Keratinocyte (primary cell): ENCODE data around the gene ANOS1. TPM values are rescaled to one million over a fixed set of nuclear protein-coding genes. Genes with fewer than 3 reads are reported as not detected.

ENCODE experiments used
- DNase-seq: peaks from one replicate; pipeline ENCODE4 v3.0.0-alpha.2; 2011; ENCODE audit warnings: low read depth, missing footprints, low spot score
- FAIRE-seq: peaks from 2 replicates; lab custom pipeline; 2011; peaks lifted over from hg19 to GRCh38; lab: Jason Lieb, UNC
- H2AFZ ChIP-seq: 2 replicates; pipeline ENCODE4 v1.6.0; 2012; ENCODE audit warnings: low read length, control low read depth, inconsistent platforms; ENCODE audit not compliant: control insufficient read depth
- H3K27ac ChIP-seq: 2 replicates; pipeline ENCODE4 v1.5.1; 2011; ENCODE audit warnings: low read length; ENCODE audit not compliant: control insufficient read depth, insufficient read depth
- H3K27me3 ChIP-seq: 3 replicates; pipeline ENCODE4 v1.6.0; 2011; ENCODE audit warnings: low read length; ENCODE audit not compliant: control insufficient read depth, insufficient read depth; ENCODE audit errors: extremely low read depth
- H3K36me3 ChIP-seq, 2 experiments: 2 replicates in 1 of 2; 3 replicates in 1 of 2; pipeline ENCODE4 v1.5.1; 2011; ENCODE audit warnings: low read length in 2 of 2, mild to moderate bottlenecking in 1 of 2; ENCODE audit not compliant: control insufficient read depth in 2 of 2, insufficient read depth in 2 of 2; ENCODE audit errors: extremely low read depth in 1 of 2
- H3K4me1 ChIP-seq: 3 replicates; pipeline ENCODE4 v1.5.1; 2011; ENCODE audit warnings: low read length; ENCODE audit not compliant: control insufficient read depth, insufficient read depth; ENCODE audit errors: extremely low read depth
- H3K4me2 ChIP-seq: 3 replicates; pipeline ENCODE4 v1.6.0; 2011; ENCODE audit warnings: low read depth, low read length; ENCODE audit not compliant: control insufficient read depth, insufficient read depth; ENCODE audit errors: extremely low read depth
- H3K4me3 ChIP-seq, 3 experiments: fragments of 200-600 bp in 1 of 3; sonication (generic) in 1 of 3; 2 replicates in 2 of 3; 3 replicates in 1 of 3; pipeline ENCODE4 v1.5.1; 2011 to 2016; ENCODE audit warnings: low read length in 3 of 3, mild to moderate bottlenecking in 3 of 3, control low read depth in 2 of 3, inconsistent platforms in 1 of 3, low read depth in 1 of 3, mixed read lengths in 1 of 3, mixed run types in 1 of 3, moderate library complexity in 1 of 3; ENCODE audit not compliant: control insufficient read depth in 2 of 3, insufficient read depth in 2 of 3; ENCODE audit errors: extremely low read depth in 1 of 3
- H3K79me2 ChIP-seq: 2 replicates; pipeline ENCODE4 v1.6.0; 2012; ENCODE audit warnings: low read length; ENCODE audit not compliant: control insufficient read depth, insufficient read depth
- H3K9ac ChIP-seq: 3 replicates; pipeline ENCODE4 v1.6.0; 2011; ENCODE audit warnings: low read length; ENCODE audit not compliant: control insufficient read depth, insufficient read depth; ENCODE audit errors: extremely low read depth
- H3K9me1 ChIP-seq: 3 replicates; pipeline ENCODE4 v1.6.0; 2011; ENCODE audit warnings: low read length; ENCODE audit not compliant: control insufficient read depth, insufficient read depth; ENCODE audit errors: extremely low read depth
- H3K9me3 ChIP-seq: 2 replicates; pipeline ENCODE4 v1.5.1; 2012; ENCODE audit warnings: low read depth, low read length; ENCODE audit not compliant: control insufficient read depth
- H4K20me1 ChIP-seq: 3 replicates; pipeline ENCODE4 v1.6.0; 2011; ENCODE audit warnings: low read length; ENCODE audit not compliant: control insufficient read depth, insufficient read depth; ENCODE audit errors: extremely low read depth
- EZH2 ChIP-seq: IDR thresholded peaks from one replicate; pipeline ENCODE4 v1.6.1; 2012; ENCODE audit warnings: inconsistent platforms, mild to moderate bottlenecking, low read length, moderate library complexity
- dilution Hi-C: fragments of 300-500 bp; cut with MboI; formaldehyde crosslinking; loops from one replicate; pipeline ENCODE4 v1.7.0; 2020; ENCODE audit warnings: low sequenced_read_pairs; ENCODE audit not compliant: extremely low pct_ligation_motif_present
- polyA plus RNA-seq, 5 experiments: library from polyadenylated mRNA; depleted of rRNA in 3 of 5; stranded (reverse) in 3 of 5; stranded (forward) in 1 of 5; unstranded in 1 of 5; fragments of >200 nt; gene quantifications; 1 replicate in 1 of 5; 2 replicates in 3 of 5; 3 replicates in 1 of 5; pipeline versions ENCODE4 v1.2.1 to v1.2.3, GENCODE V29; 2011 to 2012; ENCODE audit warnings: missing spikeins in 2 of 5, low read depth in 1 of 5, low replicate concordance in 1 of 5
- TF ChIP-seq, protein P1 (sequence below), 3 experiments: IDR thresholded peaks in 1 of 3; conservative IDR thresholded peaks in 1 of 3; optimal IDR thresholded peaks in 1 of 3; 2 replicates in 2 of 3; 3 replicates in 1 of 3; pipeline versions ENCODE3 to v1.5.1; 2011; ENCODE audit warnings: low read length in 3 of 3, mild to moderate bottlenecking in 3 of 3, moderate library complexity in 2 of 3, control low read depth in 1 of 3, inconsistent platforms in 1 of 3; ENCODE audit not compliant: insufficient read depth in 2 of 3; ENCODE audit errors: extremely low read depth in 1 of 3

ANOS1 gene
- polyA plus RNA-seq, 1 donor (not counting 4 experiments of a cell fraction or from before 2014, with no cell fraction given) = 4.0 TPM

GRCh38 chrX:8724300-8724699, 7.6 kb downstream of the ANOS1 start:
- FAIRE-seq = no peak

DNA sequence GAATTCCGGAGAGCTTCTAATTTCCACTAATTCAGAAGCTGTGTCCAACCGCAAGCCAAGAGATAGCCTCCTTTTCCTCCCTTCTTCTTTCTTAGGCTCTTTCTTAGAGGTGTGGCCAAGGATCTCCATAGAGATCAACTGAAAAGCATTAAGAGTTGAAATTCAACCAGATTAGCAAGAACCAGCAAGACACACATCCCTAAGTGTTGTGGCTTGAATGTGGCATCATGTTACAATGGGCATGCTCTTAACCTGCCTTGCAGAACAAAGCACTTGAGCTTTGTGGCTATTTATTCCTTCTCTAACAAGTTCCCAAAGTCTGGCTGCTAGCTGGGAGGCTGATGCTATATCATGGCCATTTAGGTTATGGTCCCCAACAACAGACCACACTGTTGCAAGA, 10.4 kb downstream of the ANOS1 start:
- no peak overlapping the region for H3K4me3 ChIP-seq
- no peak for TF ChIP-seq EZH2
- TF ChIP-seq, protein P1, sequence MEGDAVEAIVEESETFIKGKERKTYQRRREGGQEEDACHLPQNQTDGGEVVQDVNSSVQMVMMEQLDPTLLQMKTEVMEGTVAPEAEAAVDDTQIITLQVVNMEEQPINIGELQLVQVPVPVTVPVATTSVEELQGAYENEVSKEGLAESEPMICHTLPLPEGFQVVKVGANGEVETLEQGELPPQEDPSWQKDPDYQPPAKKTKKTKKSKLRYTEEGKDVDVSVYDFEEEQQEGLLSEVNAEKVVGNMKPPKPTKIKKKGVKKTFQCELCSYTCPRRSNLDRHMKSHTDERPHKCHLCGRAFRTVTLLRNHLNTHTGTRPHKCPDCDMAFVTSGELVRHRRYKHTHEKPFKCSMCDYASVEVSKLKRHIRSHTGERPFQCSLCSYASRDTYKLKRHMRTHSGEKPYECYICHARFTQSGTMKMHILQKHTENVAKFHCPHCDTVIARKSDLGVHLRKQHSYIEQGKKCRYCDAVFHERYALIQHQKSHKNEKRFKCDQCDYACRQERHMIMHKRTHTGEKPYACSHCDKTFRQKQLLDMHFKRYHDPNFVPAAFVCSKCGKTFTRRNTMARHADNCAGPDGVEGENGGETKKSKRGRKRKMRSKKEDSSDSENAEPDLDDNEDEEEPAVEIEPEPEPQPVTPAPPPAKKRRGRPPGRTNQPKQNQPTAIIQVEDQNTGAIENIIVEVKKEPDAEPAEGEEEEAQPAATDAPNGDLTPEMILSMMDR (optimal IDR thresholded peaks at IDR 0.05 in 1 of 3, IDR thresholded peaks at IDR 0.05 in 1 of 3, conservative IDR thresholded peaks at IDR 0.05 in 1 of 3; ENCODE audit: extremely low read depth in 1 of 3, insufficient read depth in 2 of 3, low read length in 3 of 3) = no peak
- no peaks in the 10 kb centered on the region for H3K9me3 ChIP-seq
- dilution Hi-C loops = no loop called here
- H3K9ac ChIP-seq = no peak overlapping the region
- no peaks in the 10 kb centered on the region for H3K36me3 ChIP-seq
- no peaks in the 10 kb centered on the region for H3K4me1 ChIP-seq
- H3K27me3 ChIP-seq = no peaks in the 10 kb centered on the region
- no peak for FAIRE-seq
- H3K4me2 ChIP-seq = no peak overlapping the region
- no peaks in the 10 kb centered on the region for H4K20me1 ChIP-seq
- H3K9me1 ChIP-seq = no peaks in the 10 kb centered on the region
- H3K27ac ChIP-seq = no peak overlapping the region
- no peak for DNase-seq
- H3K79me2 ChIP-seq = no peaks in the 10 kb centered on the region
- H2AFZ ChIP-seq = no peak overlapping the region

More at GRCh38 chrX:8724300-8724699, 7.6 kb downstream of the ANOS1 start:
- Histone ChIP-seq H3K79me2 (no peaks in the 10 kb centered on the region), H3K9me1 (no peaks in the 10 kb centered on the region), H3K27me3 (no peaks in the 10 kb centered on the region), H3K36me3 (no peaks in the 10 kb centered on the region), H3K9me3 (no peaks in the 10 kb centered on the region), H2AFZ (no peak overlapping the region), H3K4me2 (no peak overlapping the region), H4K20me1 (no peaks in the 10 kb centered on the region), H3K9ac (no peak overlapping the region), H3K4me1 (no peaks in the 10 kb centered on the region), H3K4me3 (no peak overlapping the region), H3K27ac (no peak overlapping the region)
- dilution Hi-C loops = no loop called here
- no peak for DNase-seq
- TF ChIP-seq, protein P1 (optimal IDR thresholded peaks at IDR 0.05 in 1 of 3, IDR thresholded peaks at IDR 0.05 in 1 of 3, conservative IDR thresholded peaks at IDR 0.05 in 1 of 3; ENCODE audit: extremely low read depth in 1 of 3, insufficient read depth in 2 of 3, low read length in 3 of 3) = peak in 2 of 3 experiments; percentile 15 to 31
- no peak for TF ChIP-seq EZH2
